A673 (cell line): ENCODE measurements around the gene YJEFN3. TPM values are rescaled to one million over a fixed set of nuclear protein-coding genes. Genes with fewer than 3 reads are reported as not detected.

ENCODE experiments used
- BruUV-seq: library from RNA; stranded (reverse); fragments of 400-500 nt; replicated peaks from 2 replicates; lab custom pipeline; 2021; lab: Mats Ljungman, UMichigan
- CTCF ChIA-PET: fragments of 300-600 bp; sonication (Branson Sonifier 250); formaldehyde crosslinking; loops from one replicate; lab custom pipeline; 2022; ENCODE audit warnings: antibody characterized with exemption; lab: Charles Lee
- POLR2A ChIA-PET: fragments of 300-600 bp; sonication (Branson Sonifier 250); formaldehyde crosslinking; loops from one replicate; lab custom pipeline; 2022; ENCODE audit warnings: antibody characterized with exemption; ENCODE audit not compliant: low non-redundant PET; lab: Charles Lee
- DNase-seq: peaks from one replicate; pipeline ENCODE4 v3.0.0-alpha.2; 2015; ENCODE audit warnings: low spot score
- H3K27ac ChIP-seq: fragments of 200-600 bp; sonication (generic); 2 replicates; pipeline ENCODE4 v1.5.1; 2016; ENCODE audit warnings: mixed run types, low read depth, mild to moderate bottlenecking, mixed read lengths, antibody characterized with exemption, low read length; ENCODE audit not compliant: poor library complexity, severe bottlenecking
- H3K27me3 ChIP-seq: fragments of 200-600 bp; sonication (generic); replicated peaks from 2 replicates; pipeline ENCODE4 v1.6.1; 2017; ENCODE audit warnings: mixed run types, low read depth, mild to moderate bottlenecking, mixed read lengths, antibody characterized with exemption, low read length; ENCODE audit not compliant: insufficient read depth, poor library complexity
- H3K36me3 ChIP-seq: fragments of 200-600 bp; sonication (generic); 2 replicates; pipeline ENCODE4 v1.6.1; 2016; ENCODE audit warnings: mixed run types, mild to moderate bottlenecking, mixed read lengths, antibody characterized with exemption, low read length; ENCODE audit not compliant: insufficient read depth, poor library complexity, severe bottlenecking
- H3K4me1 ChIP-seq: fragments of 200-600 bp; sonication (generic); 2 replicates; pipeline ENCODE4 v1.6.1; 2017; ENCODE audit warnings: mixed run types, mild to moderate bottlenecking, mixed read lengths, antibody characterized with exemption, low read length; ENCODE audit not compliant: insufficient read depth, poor library complexity, severe bottlenecking
- H3K4me3 ChIP-seq: fragments of 200-600 bp; sonication (generic); 2 replicates; pipeline ENCODE4 v1.5.1; 2016; ENCODE audit warnings: low read depth, mixed run types, mild to moderate bottlenecking, mixed read lengths, low read length; ENCODE audit not compliant: poor library complexity, severe bottlenecking
- H3K9me3 ChIP-seq: fragments of 200-600 bp; sonication (generic); 2 replicates; pipeline ENCODE4 v1.6.1; 2016; ENCODE audit warnings: mixed run types, low read depth, mild to moderate bottlenecking, mixed read lengths, antibody characterized with exemption, low read length; ENCODE audit not compliant: poor library complexity, severe bottlenecking
- CTCF ChIP-seq: fragments of 300-800, 200-600 bp; sonication (generic); conservative IDR thresholded peaks from 2 replicates; pipeline ENCODE4 v1.5.1; 2017; ENCODE audit warnings: low read depth, mild to moderate bottlenecking, antibody characterized with exemption, low read length, moderate library complexity, mixed read lengths
- EZH2 ChIP-seq: fragments of 200-600 bp; sonication (generic); IDR thresholded peaks from 2 replicates; pipeline ENCODE4 v1.6.1; 2017; ENCODE audit warnings: borderline replicate concordance, low read depth, mild to moderate bottlenecking, mixed read lengths, antibody characterized with exemption, low read length; ENCODE audit not compliant: poor library complexity, severe bottlenecking
- intact Hi-C: fragments of 100-400 bp; cut with micrococcal nuclease; formaldehyde crosslinking; loops from one replicate; pipeline ENCODE4 v1.10.0; 2022; ENCODE audit not compliant: unreplicated experiment
- total RNA-seq: library from RNA; stranded (reverse); gene quantifications from 2 replicates; pipeline ENCODE4 v1.2.3, GENCODE V29; 2021

YJEFN3 gene
- total RNA-seq, 1 experiment from 2014 or later = 8.6 TPM

GRCh38 chr19:19551853-19552192, 23.1 kb downstream of the YJEFN3 start:
- no peak for DNase-seq
- no peak overlapping the region for H3K27ac ChIP-seq
- TF ChIP-seq EZH2 (no peak), CTCF (no peak)
- CTCF ChIA-PET = no interaction called here
- H3K36me3 ChIP-seq = no peaks in the 10 kb centered on the region
- no peaks in the 10 kb centered on the region for H3K9me3 ChIP-seq
- BruUV-seq = no TSS peak
- POLR2A ChIA-PET = no interaction called here
- no peak overlapping the region for H3K4me3 ChIP-seq
- no peaks in the 10 kb centered on the region for H3K27me3 ChIP-seq
- H3K4me1 ChIP-seq = no peaks in the 10 kb centered on the region
- intact Hi-C loops = no loop called here

- Histone ChIP-seq H3K27ac (no peak overlapping the region), H3K9me3 (no peaks in the 10 kb centered on the region), H3K4me1 (no peaks in the 10 kb centered on the region), H3K36me3 (no peaks in the 10 kb centered on the region), H3K27me3 (no peaks in the 10 kb centered on the region), H3K4me3 (no peak overlapping the region)
- TF ChIP-seq CTCF = peak; percentile 52; the same call in 1 of the 2 replicates
- no peak for TF ChIP-seq EZH2
- ChIA-PET CTCF (interaction anchor here (0.8 to 1.0 kb wide), 2 partner anchors 12 to 20 kb away, joined by 3 to 8 read pairs; no protein-coding TSS in a partner anchor), POLR2A (no interaction called here)
- no peak for DNase-seq
- intact Hi-C loops = no loop called here
- no TSS peak for BruUV-seq
Observed at GRCh38 chr19:19552798-19553197, 24.1 kb downstream of the YJEFN3 start.

GRCh38 chr19:19553670-19554069, 25.0 kb downstream of the YJEFN3 start:
- Histone ChIP-seq H3K4me3 (no peak overlapping the region), H3K9me3 (no peaks in the 10 kb centered on the region), H3K27ac (no peak overlapping the region), H3K36me3 (no peaks in the 10 kb centered on the region), H3K4me1 (no peaks in the 10 kb centered on the region), H3K27me3 (no peaks in the 10 kb centered on the region)
- intact Hi-C loops = no loop called here
- no TSS peak for BruUV-seq
- TF ChIP-seq EZH2 (no peak), CTCF (no peak)
- DNase-seq = no peak
- CTCF ChIA-PET = interaction anchor here (1.2 kb wide), 3 partner anchors 21 to 408 kb away, joined by 3 to 5 read pairs (median 3); no protein-coding TSS in a partner anchor
- POLR2A ChIA-PET = no interaction called here
